GM12892 (cell line): ENCODE data around the gene CYB561D2.

Experiments
- DNase-seq: peaks from one replicate; pipeline ENCODE4 v3.0.0; 2011; ENCODE audit not compliant: insufficient read length
- FAIRE-seq: peaks from 2 replicates; lab custom pipeline; 2011; peaks lifted over from hg19 to GRCh38; lab: Jason Lieb, UNC
- POLR2A ChIP-seq: IDR thresholded peaks from 2 replicates; pipeline ENCODE4 v1.6.1; 2011; ENCODE audit warnings: low read depth, low read length, control low read depth
- POLR2AphosphoS5 ChIP-seq: IDR thresholded peaks from 2 replicates; pipeline ENCODE4 v1.6.1; 2011; ENCODE audit warnings: low read depth, low read length, control low read depth
- TAF1 ChIP-seq: IDR thresholded peaks from 2 replicates; pipeline ENCODE4 v1.6.1; 2011; ENCODE audit warnings: low read depth, mild to moderate bottlenecking, control low read depth, low read length, borderline replicate concordance

CYB561D2 gene

GRCh38 chr3:50375258-50375931 is 24.7 kb downstream of the CYB561D2 start:
- TF ChIP-seq POLR2AphosphoS5 (no peak), TAF1 (no peak), POLR2A (no peak)
- DNase-seq (no peak), FAIRE-seq (no peak)

- DNase-seq, result no peak
- no peak for FAIRE-seq
- TF ChIP-seq POLR2A, result no peak
- TF ChIP-seq TAF1, result no peak
- no peak for TF ChIP-seq POLR2AphosphoS5
Measured at GRCh38 chr3:50378024-50378423, 27.4 kb downstream of the CYB561D2 start.

- FAIRE-seq, result no peak
- TF ChIP-seq POLR2A (no peak), TAF1 (no peak), POLR2AphosphoS5 (no peak)
- DNase-seq, result no peak
Measured at GRCh38 chr3:50378757-50379156, 28.1 kb downstream of the CYB561D2 start.

GRCh38 chr3:50380405-50381085 is 29.9 kb downstream of the CYB561D2 start:
- no peak for DNase-seq
- TF ChIP-seq POLR2A (no peak), POLR2AphosphoS5 (no peak), TAF1 (no peak)
- FAIRE-seq, result no peak

GRCh38 chr3:50381383-50381782 is 30.7 kb downstream of the CYB561D2 start:
- no peak for TF ChIP-seq POLR2A
- no peak for TF ChIP-seq TAF1
- TF ChIP-seq POLR2AphosphoS5, result no peak
- no peak for FAIRE-seq
- no peak for DNase-seq

GRCh38 chr3:50382722-50383121 is 32.1 kb downstream of the CYB561D2 start:
- DNase-seq (no peak), FAIRE-seq (no peak)
- TF ChIP-seq TAF1 (no peak), POLR2A (no peak), POLR2AphosphoS5 (no peak)

GRCh38 chr3:50383750-50384149 is 33.1 kb downstream of the CYB561D2 start:
- no peak for DNase-seq
- no peak for FAIRE-seq
- no peak for TF ChIP-seq TAF1

GRCh38 chr3:50385754-50386153 is 35.1 kb downstream of the CYB561D2 start:
- DNase-seq, result no peak
- FAIRE-seq, result no peak
- TF ChIP-seq POLR2AphosphoS5 (no peak), TAF1 (no peak), POLR2A (no peak)

- no peak for DNase-seq
- TF ChIP-seq POLR2A (no peak), POLR2AphosphoS5 (no peak), TAF1 (no peak)
- FAIRE-seq, result no peak
Measured at GRCh38 chr3:50388016-50388719, 37.5 kb downstream of the CYB561D2 start.

- DNase-seq (no peak), FAIRE-seq (no peak)
- TF ChIP-seq TAF1 (no peak), POLR2A (no peak), POLR2AphosphoS5 (no peak)
Measured at GRCh38 chr3:50388720-50389413, 38.2 kb downstream of the CYB561D2 start.

- no peak for FAIRE-seq
Measured at GRCh38 chr3:50389414-50389767, 38.7 kb downstream of the CYB561D2 start.

More at GRCh38 chr3:50389414-50389767, 38.7 kb downstream of the CYB561D2 start:
- no peak for DNase-seq
- TF ChIP-seq POLR2A (no peak), POLR2AphosphoS5 (no peak), TAF1 (no peak)
